Measurements from ENCODE around the gene CYP24A1. TPM values are rescaled to one million over a fixed set of nuclear protein-coding genes. Genes with fewer than 3 reads are reported as not detected.

CYP24A1 gene
- total RNA-seq, 3 donors from 2014 or later (not counting 1 experiment from before 2014, with no cell fraction given) = 0.12 TPM; not detected in 2

DNA sequence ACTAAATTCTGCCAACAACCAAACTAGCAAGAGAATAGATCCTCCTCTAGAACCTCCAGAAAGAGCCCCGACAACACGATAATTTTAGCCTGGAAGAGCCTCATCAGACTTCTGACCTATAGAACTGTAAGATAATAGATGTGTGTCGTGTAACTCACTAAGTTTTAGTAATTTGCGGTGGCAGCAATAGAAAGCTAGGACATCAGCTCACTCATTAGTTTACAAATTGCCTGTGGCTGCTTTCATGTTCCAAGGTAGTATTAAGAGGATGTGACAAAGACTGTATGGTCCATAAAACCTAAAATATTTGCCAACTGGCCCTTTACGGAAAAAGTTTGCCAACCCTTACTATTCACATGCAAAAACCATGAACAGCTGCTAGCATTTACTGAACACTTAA is 17.3 kb downstream of the CYP24A1 start:
- 87% methylated on average over 5 of the region's 5 CpGs for WGBS (ENCODE audit: insufficient coverage)
- intact Hi-C loops (cut with micrococcal nuclease) = no loop called here
- no peaks in the 10 kb centered on the region for H3K9me3 ChIP-seq (ENCODE audit: control insufficient read depth, insufficient read depth, low read length)
- no peak for ATAC-seq
- no peak overlapping the region for H3K27ac ChIP-seq (ENCODE audit: low read length)
- H3K4me3 ChIP-seq (ENCODE audit: low read length) = no peak overlapping the region
- no peaks in the 10 kb centered on the region for H3K36me3 Mint-ChIP-seq
- H3K9me3 Mint-ChIP-seq = no peaks in the 10 kb centered on the region
- TF ChIP-seq, protein P1, sequence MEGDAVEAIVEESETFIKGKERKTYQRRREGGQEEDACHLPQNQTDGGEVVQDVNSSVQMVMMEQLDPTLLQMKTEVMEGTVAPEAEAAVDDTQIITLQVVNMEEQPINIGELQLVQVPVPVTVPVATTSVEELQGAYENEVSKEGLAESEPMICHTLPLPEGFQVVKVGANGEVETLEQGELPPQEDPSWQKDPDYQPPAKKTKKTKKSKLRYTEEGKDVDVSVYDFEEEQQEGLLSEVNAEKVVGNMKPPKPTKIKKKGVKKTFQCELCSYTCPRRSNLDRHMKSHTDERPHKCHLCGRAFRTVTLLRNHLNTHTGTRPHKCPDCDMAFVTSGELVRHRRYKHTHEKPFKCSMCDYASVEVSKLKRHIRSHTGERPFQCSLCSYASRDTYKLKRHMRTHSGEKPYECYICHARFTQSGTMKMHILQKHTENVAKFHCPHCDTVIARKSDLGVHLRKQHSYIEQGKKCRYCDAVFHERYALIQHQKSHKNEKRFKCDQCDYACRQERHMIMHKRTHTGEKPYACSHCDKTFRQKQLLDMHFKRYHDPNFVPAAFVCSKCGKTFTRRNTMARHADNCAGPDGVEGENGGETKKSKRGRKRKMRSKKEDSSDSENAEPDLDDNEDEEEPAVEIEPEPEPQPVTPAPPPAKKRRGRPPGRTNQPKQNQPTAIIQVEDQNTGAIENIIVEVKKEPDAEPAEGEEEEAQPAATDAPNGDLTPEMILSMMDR (IDR thresholded peaks at IDR 0.05) = no peak
- H3K27me3 ChIP-seq (ENCODE audit: control insufficient read depth, insufficient read depth, low read length) = no peaks in the 10 kb centered on the region
- DNase-seq = no peak
- H3K27me3 Mint-ChIP-seq (ENCODE audit: low read depth in 2 of 2) = peaks cover 10 to 32% of the 10 kb centered on the region in 2 donors
- H3K36me3 ChIP-seq (ENCODE audit: control insufficient read depth, insufficient read depth, low read length) = no peaks in the 10 kb centered on the region
- H3K4me3 Mint-ChIP-seq = no peak overlapping the region
- no peaks in the 10 kb centered on the region for H3K4me1 Mint-ChIP-seq
- no peak overlapping the region for H3K27ac Mint-ChIP-seq
- H3K4me1 ChIP-seq (ENCODE audit: control insufficient read depth, insufficient read depth, low read length) = no peaks in the 10 kb centered on the region

DNA sequence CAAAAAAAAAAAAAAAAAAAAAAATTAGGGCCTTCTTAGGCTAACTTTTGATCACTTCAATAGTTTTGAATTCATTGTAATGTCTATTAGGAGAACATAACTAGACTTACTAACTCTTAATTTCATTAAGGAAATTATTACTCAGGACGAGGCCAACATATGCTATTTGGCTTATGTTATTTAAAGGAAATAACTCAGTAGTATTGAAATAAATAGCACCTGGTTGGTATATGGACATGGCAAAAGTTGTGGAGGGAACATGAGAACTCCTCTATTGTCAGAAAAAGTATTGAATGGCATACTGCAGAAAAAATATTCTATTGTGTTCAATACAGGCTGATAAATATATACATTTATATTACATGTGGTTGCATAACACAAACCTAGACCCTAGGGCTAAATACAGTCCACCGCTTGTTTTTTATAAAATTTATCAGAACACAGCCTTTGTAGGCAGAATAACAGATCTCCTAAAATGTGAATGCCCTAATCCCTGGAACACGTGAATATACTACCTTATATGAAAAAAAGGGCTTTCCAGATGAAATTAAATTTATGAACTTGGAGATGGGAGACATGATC is 18.0 kb downstream of the CYP24A1 start:
- DNase-seq (no peak), ATAC-seq (no peak)
- Mint-ChIP-seq H3K4me1 (no peaks in the 10 kb centered on the region), H3K27me3 (ENCODE audit: low read depth in 2 of 2) (peaks cover 5 to 25% of the 10 kb centered on the region in 2 donors), H3K9me3 (no peaks in the 10 kb centered on the region), H3K27ac (no peak overlapping the region), H3K36me3 (no peaks in the 10 kb centered on the region), H3K4me3 (no peak overlapping the region)
- Histone ChIP-seq H3K9me3 (ENCODE audit: control insufficient read depth, insufficient read depth, low read length) (no peaks in the 10 kb centered on the region), H3K4me1 (ENCODE audit: control insufficient read depth, insufficient read depth, low read length) (no peaks in the 10 kb centered on the region), H3K27ac (ENCODE audit: low read length) (no peak overlapping the region), H3K4me3 (ENCODE audit: low read length) (no peak overlapping the region), H3K36me3 (ENCODE audit: control insufficient read depth, insufficient read depth, low read length) (no peaks in the 10 kb centered on the region), H3K27me3 (ENCODE audit: control insufficient read depth, insufficient read depth, low read length) (no peaks in the 10 kb centered on the region)
- TF ChIP-seq, protein P1 (IDR thresholded peaks at IDR 0.05) = no peak
- intact Hi-C loops (cut with micrococcal nuclease) = no loop called here
- 100% methylated on average over 2 of the region's 3 CpGs for WGBS (ENCODE audit: insufficient coverage)

DNA sequence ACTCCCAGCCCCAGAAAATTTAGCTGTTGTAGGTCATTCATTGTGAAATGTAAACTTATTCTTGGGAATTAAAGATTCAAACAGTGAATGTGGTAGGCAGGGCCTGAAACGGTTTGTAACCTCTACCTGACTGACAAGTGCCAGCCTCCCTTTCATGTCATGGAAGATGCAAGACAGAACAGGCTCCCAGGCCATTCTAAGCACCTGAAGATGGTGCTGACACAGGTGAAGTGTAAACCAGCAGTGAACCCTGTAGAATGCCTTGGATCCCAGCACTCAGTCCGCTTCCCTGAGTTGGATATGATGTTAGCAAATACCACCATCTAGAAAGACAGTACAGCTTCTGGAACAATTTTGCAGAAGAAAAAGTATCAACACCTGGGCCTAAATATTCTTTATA is 19.3 kb downstream of the CYP24A1 start:
- Histone ChIP-seq H3K4me1 (ENCODE audit: control insufficient read depth, insufficient read depth, low read length) (no peaks in the 10 kb centered on the region), H3K9me3 (ENCODE audit: control insufficient read depth, insufficient read depth, low read length) (no peaks in the 10 kb centered on the region), H3K4me3 (ENCODE audit: low read length) (no peak overlapping the region), H3K36me3 (ENCODE audit: control insufficient read depth, insufficient read depth, low read length) (no peaks in the 10 kb centered on the region), H3K27ac (ENCODE audit: low read length) (no peak overlapping the region), H3K27me3 (ENCODE audit: control insufficient read depth, insufficient read depth, low read length) (no peaks in the 10 kb centered on the region)
- Mint-ChIP-seq H3K9me3 (no peaks in the 10 kb centered on the region), H3K4me3 (no peak overlapping the region), H3K36me3 (no peaks in the 10 kb centered on the region), H3K4me1 (no peaks in the 10 kb centered on the region), H3K27me3 (ENCODE audit: low read depth in 2 of 2) (peaks cover 5 to 20% of the 10 kb centered on the region in 2 donors), H3K27ac (no peak overlapping the region)
- intact Hi-C loops (cut with micrococcal nuclease) = no loop called here
- TF ChIP-seq, protein P1 (IDR thresholded peaks at IDR 0.05) = no peak
- no peak for DNase-seq
- ATAC-seq = no peak
- 88% methylated on average over 1 of the region's 2 CpGs for WGBS (ENCODE audit: insufficient coverage)

DNA sequence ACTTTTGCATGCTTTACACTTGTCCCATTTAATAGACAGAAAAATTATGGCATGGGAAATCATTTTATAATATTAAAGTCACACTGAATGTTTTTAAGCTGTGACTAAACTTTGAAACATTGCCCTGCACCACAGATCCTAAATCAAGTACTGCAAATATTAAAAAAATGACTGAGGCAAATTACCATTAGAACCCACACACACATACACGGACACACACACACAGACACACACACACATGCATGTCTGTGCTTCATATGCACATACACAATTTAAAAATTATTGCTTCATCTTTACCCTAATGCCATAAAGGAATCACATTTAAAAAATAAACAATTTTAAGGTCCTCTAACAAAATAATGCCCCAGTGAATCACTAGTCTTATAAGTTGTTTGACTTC is 19.9 kb downstream of the CYP24A1 start:
- peaks cover 8 to 26% of the 10 kb centered on the region in 2 donors for H3K27me3 Mint-ChIP-seq (ENCODE audit: low read depth in 2 of 2)
- TF ChIP-seq, protein P1 (IDR thresholded peaks at IDR 0.05) = no peak
- DNase-seq = no peak
- H3K27ac Mint-ChIP-seq = no peak overlapping the region
- H3K4me1 Mint-ChIP-seq = no peaks in the 10 kb centered on the region
- intact Hi-C loops (cut with micrococcal nuclease) = no loop called here
- no peak overlapping the region for H3K4me3 Mint-ChIP-seq
- no peaks in the 10 kb centered on the region for H3K9me3 Mint-ChIP-seq
- Histone ChIP-seq H3K4me1 (ENCODE audit: control insufficient read depth, insufficient read depth, low read length) (no peaks in the 10 kb centered on the region), H3K36me3 (ENCODE audit: control insufficient read depth, insufficient read depth, low read length) (no peaks in the 10 kb centered on the region), H3K27me3 (ENCODE audit: control insufficient read depth, insufficient read depth, low read length) (no peaks in the 10 kb centered on the region), H3K4me3 (ENCODE audit: low read length) (no peak overlapping the region), H3K27ac (ENCODE audit: low read length) (no peak overlapping the region), H3K9me3 (ENCODE audit: control insufficient read depth, insufficient read depth, low read length) (no peaks in the 10 kb centered on the region)
- H3K36me3 Mint-ChIP-seq = no peaks in the 10 kb centered on the region
- 95% methylated on average over 1 of the region's 1 CpG for WGBS (ENCODE audit: insufficient coverage)
- no peak for ATAC-seq

Measured in natural killer cell (primary cell).